Ishikawa (cell line): Measurements from ENCODE around the gene LENEP.

Experiments used
- CREB1 ChIP-seq: IDR thresholded peaks from 2 replicates; pipeline ENCODE4 v1.6.1; 2012; ENCODE audit warnings: low read depth
- EP300 ChIP-seq: IDR thresholded peaks from 2 replicates; pipeline ENCODE4 v1.6.1; 2012; ENCODE audit warnings: borderline replicate concordance
- TCF12 ChIP-seq: IDR thresholded peaks from 2 replicates; pipeline ENCODE4 v1.6.1; 2012; ENCODE audit warnings: low read depth
- YY1 ChIP-seq: IDR thresholded peaks from 2 replicates; pipeline ENCODE4 v1.6.1; 2012; ENCODE audit warnings: low read depth
- TF ChIP-seq, protein P1 (sequence below): IDR thresholded peaks from 2 replicates; pipeline ENCODE4 v1.6.1; 2012; ENCODE audit warnings: low read depth, mild to moderate bottlenecking

- TF ChIP-seq EP300, result no peak
- TF ChIP-seq CREB1, result no peak
- TF ChIP-seq TCF12, result no peak
- TF ChIP-seq, protein P1, sequence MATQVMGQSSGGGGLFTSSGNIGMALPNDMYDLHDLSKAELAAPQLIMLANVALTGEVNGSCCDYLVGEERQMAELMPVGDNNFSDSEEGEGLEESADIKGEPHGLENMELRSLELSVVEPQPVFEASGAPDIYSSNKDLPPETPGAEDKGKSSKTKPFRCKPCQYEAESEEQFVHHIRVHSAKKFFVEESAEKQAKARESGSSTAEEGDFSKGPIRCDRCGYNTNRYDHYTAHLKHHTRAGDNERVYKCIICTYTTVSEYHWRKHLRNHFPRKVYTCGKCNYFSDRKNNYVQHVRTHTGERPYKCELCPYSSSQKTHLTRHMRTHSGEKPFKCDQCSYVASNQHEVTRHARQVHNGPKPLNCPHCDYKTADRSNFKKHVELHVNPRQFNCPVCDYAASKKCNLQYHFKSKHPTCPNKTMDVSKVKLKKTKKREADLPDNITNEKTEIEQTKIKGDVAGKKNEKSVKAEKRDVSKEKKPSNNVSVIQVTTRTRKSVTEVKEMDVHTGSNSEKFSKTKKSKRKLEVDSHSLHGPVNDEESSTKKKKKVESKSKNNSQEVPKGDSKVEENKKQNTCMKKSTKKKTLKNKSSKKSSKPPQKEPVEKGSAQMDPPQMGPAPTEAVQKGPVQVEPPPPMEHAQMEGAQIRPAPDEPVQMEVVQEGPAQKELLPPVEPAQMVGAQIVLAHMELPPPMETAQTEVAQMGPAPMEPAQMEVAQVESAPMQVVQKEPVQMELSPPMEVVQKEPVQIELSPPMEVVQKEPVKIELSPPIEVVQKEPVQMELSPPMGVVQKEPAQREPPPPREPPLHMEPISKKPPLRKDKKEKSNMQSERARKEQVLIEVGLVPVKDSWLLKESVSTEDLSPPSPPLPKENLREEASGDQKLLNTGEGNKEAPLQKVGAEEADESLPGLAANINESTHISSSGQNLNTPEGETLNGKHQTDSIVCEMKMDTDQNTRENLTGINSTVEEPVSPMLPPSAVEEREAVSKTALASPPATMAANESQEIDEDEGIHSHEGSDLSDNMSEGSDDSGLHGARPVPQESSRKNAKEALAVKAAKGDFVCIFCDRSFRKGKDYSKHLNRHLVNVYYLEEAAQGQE, result no peak
- TF ChIP-seq YY1, result no peak
These were observed 4.9 kb downstream of the LENEP start for GRCh38 chr1:154998201-154998780.
